Central memory CD8-positive, alpha-beta T cell (primary cell): ENCODE data around the gene LDOC1.
"Not testable (repeated sequence)": the region's sequence is repeated elsewhere in the genome, so short reads cannot be mapped to it uniquely, and the experiment has no call there.

Source experiments
- ATAC-seq: fragments of 150-1000 bp; cut with Tn5 transposase; replicated peaks from 2 replicates; pipeline ENCODE4 v1.10.0; 2022; ENCODE audit warnings: mild to moderate bottlenecking, moderate FRiP score, moderate number of reproducible peaks; ENCODE audit not compliant: poor library complexity, severe bottlenecking; ENCODE audit errors: extremely low read depth
- DNase-seq, 2 donors: peaks; one replicate each; pipeline ENCODE4 v3.0.0; 2021; ENCODE audit warnings: low spot score in 2 of 2
- H3K27ac Mint-ChIP-seq: one replicate; pipeline ENCODE4 v1.8.0; 2022; ENCODE audit warnings: low read depth, mild to moderate bottlenecking, moderate library complexity, mixed read lengths
- H3K27me3 Mint-ChIP-seq: one replicate; pipeline ENCODE4 v1.8.0; 2022; ENCODE audit warnings: mixed read lengths
- H3K36me3 Mint-ChIP-seq: one replicate; pipeline ENCODE4 v1.8.0; 2022; ENCODE audit warnings: mild to moderate bottlenecking, moderate library complexity, mixed read lengths; ENCODE audit not compliant: insufficient read depth
- H3K4me1 Mint-ChIP-seq: one replicate; pipeline ENCODE4 v1.8.0; 2022; ENCODE audit warnings: mixed read lengths
- H3K4me3 Mint-ChIP-seq: one replicate; pipeline ENCODE4 v1.8.0; 2022; ENCODE audit warnings: mild to moderate bottlenecking, moderate library complexity, mixed read lengths
- H3K9me3 Mint-ChIP-seq: one replicate; pipeline ENCODE4 v1.8.0; 2022; ENCODE audit warnings: mixed read lengths

LDOC1 gene

DNA sequence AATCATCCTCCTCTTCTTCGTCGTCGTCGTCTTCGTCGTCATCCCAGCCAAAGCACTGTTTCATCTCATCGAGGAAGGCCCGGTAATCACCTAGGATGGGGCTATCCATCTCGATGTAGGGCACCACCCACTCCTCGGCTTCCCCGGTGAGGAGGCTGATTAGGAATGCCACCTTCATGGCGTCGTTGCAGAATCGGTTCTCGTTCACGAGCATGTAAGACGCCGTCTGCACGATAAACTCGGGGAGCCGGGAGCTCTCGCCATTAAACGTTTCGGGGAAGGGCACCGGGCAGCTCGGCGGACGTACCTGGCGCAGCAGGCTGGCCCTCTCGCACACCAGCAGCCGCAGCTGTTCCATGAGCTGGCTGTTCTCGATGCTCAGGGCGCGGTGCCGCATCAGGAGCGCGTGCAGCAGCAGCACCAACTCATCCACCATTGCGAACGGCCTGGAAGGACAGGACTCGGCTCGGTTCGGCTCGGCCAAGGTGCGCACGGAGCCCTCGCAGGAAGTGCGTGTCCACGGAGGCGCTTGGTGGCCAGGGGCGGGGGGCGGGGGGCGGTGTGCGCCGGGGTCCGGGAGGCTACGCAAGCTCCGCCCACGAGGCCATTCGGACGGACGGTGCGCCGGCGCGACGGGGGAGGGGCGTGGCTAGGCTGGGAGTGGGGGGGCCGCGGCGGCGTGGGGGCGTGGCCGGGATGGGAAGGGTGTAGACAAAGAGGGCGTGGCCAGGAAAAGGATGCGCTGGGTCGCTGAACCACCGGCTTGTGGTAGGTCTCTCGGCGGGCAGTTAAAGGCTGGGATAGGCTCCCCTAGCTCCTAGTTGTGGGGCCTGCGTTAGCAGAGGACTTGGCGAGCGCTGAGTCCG lies at the start of gene LDOC1:
TSS of gene LDOC1 (minus strand) at position 544 of the 866 bp plus-strand sequence. CDS start at position 436, 108 bp downstream.
- no peak within 1 kb of the TSS for H3K27ac Mint-ChIP-seq
- peak; percentile 52 for ATAC-seq
- no peaks in the 10 kb centered on the region for H3K4me1 Mint-ChIP-seq
- peak within 1 kb of the TSS; percentile 74 for H3K4me3 Mint-ChIP-seq
- peak; percentile 10 to 31 for DNase-seq
- H3K9me3 Mint-ChIP-seq = no peaks in the 10 kb centered on the region
- H3K27me3 Mint-ChIP-seq = no peaks in the 10 kb centered on the region
- H3K36me3 Mint-ChIP-seq = no peaks in the 10 kb centered on the region

DNA sequence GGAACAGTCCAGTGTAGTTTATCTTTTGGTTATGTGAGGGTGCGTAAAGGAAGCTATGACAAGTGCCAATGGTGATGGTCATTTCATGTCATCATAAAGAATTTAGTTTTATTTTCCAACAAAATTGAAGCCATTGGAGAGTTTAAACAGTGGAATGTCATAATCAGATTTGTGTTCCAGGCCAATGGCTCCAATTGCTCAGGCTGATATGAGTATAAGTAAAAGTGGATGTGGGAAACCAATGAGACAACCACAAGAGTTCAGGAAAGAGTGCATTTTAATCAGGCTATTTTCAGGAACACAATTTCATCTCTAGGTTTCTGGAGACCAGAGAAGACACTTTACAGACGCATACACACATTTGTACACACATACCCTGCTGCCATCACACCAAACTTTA lies 44.7 kb upstream of the LDOC1 start:
- Mint-ChIP-seq H3K4me1 (no peaks in the 10 kb centered on the region), H3K9me3 (peaks cover 6% of the 10 kb centered on the region), H3K36me3 (no peaks in the 10 kb centered on the region), H3K27ac (no peak overlapping the region), H3K4me3 (no peak overlapping the region), H3K27me3 (no peaks in the 10 kb centered on the region)
- DNase-seq (no peak), ATAC-seq (no peak)

DNA sequence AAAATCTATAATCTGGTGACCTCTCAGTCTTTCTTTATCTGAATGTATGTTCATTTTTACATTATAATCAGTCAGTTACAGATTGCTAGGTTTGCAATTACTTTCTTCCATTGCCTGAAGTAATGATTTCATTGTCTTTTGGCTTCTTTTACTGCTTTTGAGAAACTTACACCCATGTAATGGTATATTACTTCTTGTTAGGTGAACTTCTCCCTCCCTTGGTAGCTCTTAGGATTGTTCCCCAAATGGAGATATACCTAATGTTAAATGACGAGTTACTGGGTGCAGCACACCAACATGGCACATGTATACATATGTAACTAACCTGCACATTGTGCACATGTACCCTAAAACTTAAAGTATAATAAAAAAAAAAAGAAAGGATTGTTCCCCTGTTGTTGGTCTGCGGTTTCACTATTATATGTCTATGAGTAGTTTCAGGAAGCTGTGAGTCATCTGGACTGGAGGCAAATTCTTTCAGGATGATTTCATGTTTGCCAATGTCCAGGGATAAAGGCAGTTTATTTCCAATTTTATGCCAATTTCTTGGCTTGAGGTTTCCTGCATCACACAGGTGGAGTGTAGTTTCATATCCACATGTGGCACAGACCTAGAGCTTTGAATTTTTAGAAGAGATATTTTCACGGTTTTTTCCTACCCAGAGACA lies 43.5 kb upstream of the LDOC1 start:
- no peaks in the 10 kb centered on the region for H3K4me1 Mint-ChIP-seq
- ATAC-seq (no peak), DNase-seq (no peak)
- H3K27ac Mint-ChIP-seq = no peak overlapping the region
- H3K36me3 Mint-ChIP-seq = no peaks in the 10 kb centered on the region
- H3K4me3 Mint-ChIP-seq = no peak overlapping the region
- no peaks in the 10 kb centered on the region for H3K27me3 Mint-ChIP-seq
- peaks cover 6% of the 10 kb centered on the region for H3K9me3 Mint-ChIP-seq

DNA sequence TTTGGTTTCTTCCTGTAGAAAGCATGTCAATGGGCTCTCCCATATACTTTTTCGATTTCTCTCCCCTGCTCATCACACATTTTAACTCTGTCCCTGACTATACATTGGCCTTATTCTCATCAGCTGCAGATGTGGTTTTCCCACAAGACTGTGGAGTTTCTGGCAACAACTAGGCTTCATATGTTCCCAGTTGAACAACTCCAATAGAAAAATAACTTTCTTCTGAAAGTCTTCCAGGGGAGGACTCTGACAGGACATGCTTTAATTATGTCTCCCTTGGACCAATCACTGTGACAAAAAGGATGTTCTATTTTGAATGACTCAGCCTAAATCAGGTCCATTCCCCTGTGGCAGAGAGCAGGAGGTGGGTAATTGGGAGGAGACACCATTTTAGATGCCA lies 37.3 kb upstream of the LDOC1 start:
- DNase-seq (no peak), ATAC-seq (no peak)
- Mint-ChIP-seq H3K4me1 (no peaks in the 10 kb centered on the region), H3K27ac (no peak overlapping the region), H3K36me3 (no peaks in the 10 kb centered on the region), H3K27me3 (no peaks in the 10 kb centered on the region), H3K9me3 (peaks cover 9% of the 10 kb centered on the region), H3K4me3 (no peak overlapping the region)

DNA sequence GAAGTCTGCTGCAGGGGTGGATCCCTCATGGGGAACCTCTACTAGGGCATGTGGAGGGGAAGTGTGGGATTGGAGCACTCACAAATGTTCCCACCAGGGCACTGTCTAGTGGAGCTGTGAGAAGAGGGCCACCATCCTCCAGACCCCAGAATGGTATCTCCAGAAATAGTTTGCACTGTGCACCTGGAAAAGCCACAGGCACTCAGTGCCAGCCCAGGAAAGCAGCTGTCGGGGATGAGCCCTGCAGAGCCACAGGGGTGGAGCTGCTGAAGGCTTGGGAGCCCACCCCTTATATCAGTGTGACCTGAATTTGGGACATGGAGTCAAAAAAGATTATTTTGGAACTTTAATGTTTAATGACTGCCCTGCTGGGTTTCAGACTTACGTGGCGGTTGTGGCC lies 25.0 kb upstream of the LDOC1 start:
- Mint-ChIP-seq H3K9me3 (peaks cover 4% of the 10 kb centered on the region), H3K4me1 (no peaks in the 10 kb centered on the region), H3K27ac (no peak overlapping the region), H3K4me3 (no peak overlapping the region), H3K27me3 (no peaks in the 10 kb centered on the region), H3K36me3 (no peaks in the 10 kb centered on the region)
- no peak for DNase-seq
- ATAC-seq = no peak

DNA sequence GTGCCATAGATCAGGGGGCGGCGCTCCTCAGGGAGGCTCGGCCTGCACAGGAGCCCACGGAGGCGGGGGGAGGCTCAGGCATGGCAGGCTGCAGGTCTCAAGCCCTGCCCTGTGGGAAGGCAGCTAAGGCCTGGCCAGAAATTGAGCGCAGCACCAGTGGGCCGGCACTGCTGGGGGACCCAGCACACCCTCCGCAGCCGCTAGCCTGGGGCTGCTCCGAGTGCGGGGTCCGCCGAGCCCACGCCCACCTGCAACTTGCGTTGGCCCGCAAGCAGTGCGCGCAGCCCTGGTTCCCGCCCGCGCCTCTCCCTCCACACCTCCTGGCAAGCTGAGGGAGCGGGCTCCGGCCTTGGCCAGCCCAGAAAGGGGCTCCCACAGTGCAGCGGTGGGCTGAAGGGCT lies 11.6 kb upstream of the LDOC1 start:
- H3K27me3 Mint-ChIP-seq, H3K4me3 Mint-ChIP-seq, H3K36me3 Mint-ChIP-seq, DNase-seq, H3K27ac Mint-ChIP-seq, H3K9me3 Mint-ChIP-seq, H3K4me1 Mint-ChIP-seq, ATAC-seq: not testable (repeated sequence)

DNA sequence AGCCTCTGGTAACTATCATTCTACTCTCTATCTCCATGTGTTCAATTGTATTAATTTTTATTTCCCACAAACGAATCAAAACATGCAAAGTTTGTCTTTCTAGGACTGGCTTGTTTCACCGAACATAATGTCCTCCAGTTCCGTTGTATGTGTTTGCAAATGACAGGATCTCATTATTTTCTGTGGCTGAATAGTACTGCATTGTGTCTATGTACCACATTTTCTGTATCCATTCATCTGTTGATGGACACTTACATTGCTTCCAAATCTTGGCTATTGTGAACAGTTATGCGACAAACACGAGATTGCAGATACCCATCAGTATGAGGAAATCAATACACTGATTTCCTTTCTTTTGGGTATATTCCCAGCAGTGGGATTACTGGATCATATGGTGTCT lies 8.4 kb upstream of the LDOC1 start:
- no peaks in the 10 kb centered on the region for H3K36me3 Mint-ChIP-seq
- ATAC-seq = no peak
- H3K27ac Mint-ChIP-seq = no peak overlapping the region

DNA sequence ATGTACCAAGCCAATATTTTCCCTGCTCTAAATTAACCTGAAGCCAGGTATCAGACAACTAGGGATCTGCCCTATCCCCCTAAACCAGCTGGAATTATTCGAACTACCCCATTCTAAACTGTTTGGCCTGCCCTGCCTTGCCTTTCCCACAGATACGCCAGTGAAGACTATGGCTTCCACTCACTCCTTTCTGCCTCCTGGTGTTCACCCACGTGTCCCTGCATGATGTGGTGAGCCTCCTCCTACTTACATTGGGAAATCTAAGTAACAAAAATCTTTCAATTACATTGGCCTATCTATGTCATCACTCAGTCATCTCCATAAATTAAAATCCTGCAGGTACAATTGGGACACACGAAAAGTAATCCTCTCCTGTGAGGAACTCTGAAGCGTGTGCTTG lies 6.1 kb upstream of the LDOC1 start:
- no peak overlapping the region for H3K4me3 Mint-ChIP-seq
- H3K9me3 Mint-ChIP-seq = no peaks in the 10 kb centered on the region
- H3K4me1 Mint-ChIP-seq = no peaks in the 10 kb centered on the region
- H3K36me3 Mint-ChIP-seq = no peaks in the 10 kb centered on the region
- no peak for DNase-seq
- no peaks in the 10 kb centered on the region for H3K27me3 Mint-ChIP-seq
- H3K27ac Mint-ChIP-seq = no peak overlapping the region
- no peak for ATAC-seq

More for the DNA sequence above, 8.4 kb upstream of the LDOC1 start:
- DNase-seq = no peak
- Mint-ChIP-seq H3K27me3 (no peaks in the 10 kb centered on the region), H3K4me3 (no peak overlapping the region), H3K9me3 (no peaks in the 10 kb centered on the region), H3K4me1 (no peaks in the 10 kb centered on the region)

DNA sequence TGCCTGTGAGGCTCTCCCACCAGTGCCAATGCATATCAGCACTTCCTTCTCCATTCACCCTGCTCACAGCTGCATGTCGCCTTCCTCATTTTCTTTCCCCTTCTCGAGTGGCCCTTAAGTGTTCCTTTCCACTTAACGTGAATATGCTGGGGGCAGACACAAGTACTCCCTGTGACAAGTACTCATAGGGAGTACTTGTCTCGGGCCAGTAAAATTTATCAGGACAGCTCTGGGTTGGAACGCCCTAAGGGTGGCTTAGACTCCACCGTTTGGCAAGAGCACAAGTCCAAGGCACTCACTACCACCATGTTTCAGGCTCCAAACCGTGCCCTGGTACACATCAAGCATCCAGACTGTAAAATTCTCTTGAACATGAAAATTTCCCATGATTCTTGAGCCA lies 3.9 kb upstream of the LDOC1 start:
- Mint-ChIP-seq H3K9me3 (no peaks in the 10 kb centered on the region), H3K36me3 (no peaks in the 10 kb centered on the region), H3K27me3 (no peaks in the 10 kb centered on the region), H3K27ac (no peak overlapping the region), H3K4me3 (no peak overlapping the region), H3K4me1 (no peaks in the 10 kb centered on the region)
- no peak for ATAC-seq
- DNase-seq = no peak

DNA sequence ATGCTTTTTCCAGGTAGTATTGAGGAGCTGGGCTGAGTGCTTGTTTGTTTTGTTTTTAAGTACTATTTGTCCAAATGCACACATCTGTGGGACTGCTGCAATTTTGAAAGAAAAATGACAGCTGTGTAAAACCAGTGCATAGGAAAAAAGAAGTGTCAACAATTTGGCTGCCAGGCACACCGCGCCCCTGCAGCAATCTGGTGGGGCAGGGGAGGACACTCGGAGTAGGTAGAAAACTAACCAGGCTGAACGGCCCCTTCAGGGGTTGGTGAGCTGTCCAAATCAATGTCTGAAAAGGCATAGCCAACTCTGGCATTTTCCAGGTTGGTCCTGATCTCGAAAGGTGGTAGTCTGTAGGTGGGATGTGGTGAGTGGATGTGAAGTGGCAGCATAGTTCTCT lies 1.1 kb downstream of the LDOC1 start:
- Mint-ChIP-seq H3K4me1 (no peaks in the 10 kb centered on the region), H3K9me3 (no peaks in the 10 kb centered on the region), H3K27ac (no peak overlapping the region), H3K27me3 (no peaks in the 10 kb centered on the region), H3K36me3 (no peaks in the 10 kb centered on the region), H3K4me3 (peak overlapping the region; percentile 74)
- DNase-seq (no peak), ATAC-seq (no peak)

DNA sequence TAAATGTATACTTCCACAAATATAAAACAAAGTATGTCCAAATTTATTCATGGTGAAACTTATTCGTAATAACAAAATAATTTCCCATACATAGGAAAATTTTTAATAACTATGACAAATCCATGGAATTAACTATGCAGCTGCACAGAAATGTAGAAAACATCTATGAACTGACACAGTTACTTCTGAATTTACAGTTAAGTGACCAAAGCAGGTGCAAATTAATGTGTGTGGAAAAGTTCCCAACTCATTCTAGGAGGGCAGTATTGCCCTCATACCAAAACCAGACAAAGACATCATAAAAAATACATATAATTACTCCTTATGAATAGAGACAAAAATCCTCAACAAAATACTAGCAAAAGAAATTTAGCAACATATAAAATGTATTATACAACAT lies 12.5 kb downstream of the LDOC1 start:
- no peaks in the 10 kb centered on the region for H3K9me3 Mint-ChIP-seq
- DNase-seq = no peak

DNA sequence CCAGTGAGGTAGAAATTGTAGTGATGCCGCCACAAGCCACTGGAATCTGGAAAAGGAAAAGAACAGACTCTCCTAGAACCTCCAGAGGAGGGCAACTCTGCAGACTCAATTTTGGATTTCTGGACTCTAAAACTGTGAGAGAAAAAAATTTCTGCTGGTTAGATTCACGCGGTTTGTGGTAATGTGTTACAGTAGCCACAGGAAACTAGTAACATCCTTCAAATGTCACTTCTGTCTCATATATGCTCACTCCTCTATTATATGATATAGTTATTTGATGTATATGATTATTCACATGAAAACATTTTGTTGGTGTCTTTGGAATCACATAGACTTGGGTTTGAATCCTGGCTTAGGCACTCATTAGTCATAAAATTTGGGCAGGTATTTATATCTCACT lies 18.8 kb downstream of the LDOC1 start:
- Mint-ChIP-seq H3K4me1 (no peaks in the 10 kb centered on the region), H3K9me3 (peaks cover 7% of the 10 kb centered on the region), H3K4me3 (no peak overlapping the region), H3K27ac (no peak overlapping the region), H3K36me3 (no peaks in the 10 kb centered on the region), H3K27me3 (no peaks in the 10 kb centered on the region)
- DNase-seq = no peak
- ATAC-seq = no peak

More for the DNA sequence above, 12.5 kb downstream of the LDOC1 start:
- Mint-ChIP-seq H3K4me1 (no peaks in the 10 kb centered on the region), H3K4me3 (no peak overlapping the region), H3K27ac (no peak overlapping the region), H3K36me3 (no peaks in the 10 kb centered on the region), H3K27me3 (no peaks in the 10 kb centered on the region)
- ATAC-seq = no peak

DNA sequence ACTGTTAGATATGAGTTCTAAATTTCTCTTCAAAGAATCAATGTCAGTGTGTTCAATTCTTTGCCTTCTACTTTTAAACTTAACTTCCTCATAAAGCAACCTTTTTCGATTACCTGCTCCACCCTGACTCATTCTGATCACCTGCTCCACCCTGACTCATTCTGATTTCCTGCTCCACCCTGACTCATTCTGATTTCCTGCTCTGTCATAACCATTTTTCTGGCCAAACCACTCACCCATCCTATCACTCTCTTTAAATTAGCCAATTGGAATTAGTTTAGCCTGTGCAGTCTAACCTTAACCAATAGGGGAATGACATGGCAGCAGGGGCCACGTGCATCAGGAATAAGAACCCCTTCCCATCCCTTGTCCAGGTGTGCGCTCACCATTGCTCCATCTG lies 21.7 kb downstream of the LDOC1 start:
- not testable (repeated sequence) for H3K27ac Mint-ChIP-seq, H3K4me3 Mint-ChIP-seq, H3K36me3 Mint-ChIP-seq, DNase-seq, H3K27me3 Mint-ChIP-seq, ATAC-seq, H3K4me1 Mint-ChIP-seq
- H3K9me3 Mint-ChIP-seq = peaks cover 11% of the 10 kb centered on the region
